K562 (cell line): ENCODE results near the gene MCM3.

ENCODE experiments used
- ARNT ChIP-seq, 2 experiments: fragments of 450-650 bp; IDR thresholded peaks; 2 replicates each; pipeline ENCODE4 v1.6.1; 2016; ENCODE audit warnings: mild to moderate bottlenecking in 1 of 2
- KDM5B ChIP-seq: fragments of 200-600 bp; sonication (generic); IDR thresholded peaks from 2 replicates; pipeline ENCODE4 v1.6.1; 2012; ENCODE audit warnings: low read depth, mild to moderate bottlenecking, moderate library complexity, low read length, control low read depth, inconsistent platforms; ENCODE audit not compliant: insufficient replicate concordance
- MYC ChIP-seq, 2 experiments: fragments of 250-450 bp in 1 of 2; sonication (Bioruptor Pico) in 1 of 2; IDR thresholded peaks; 2 replicates each; pipeline versions ENCODE4 v1.5.1 to v1.6.1; 2012 to 2021; ENCODE audit warnings: low read depth in 2 of 2, borderline replicate concordance in 1 of 2, improper control_type of control experiment in 1 of 2, low read length in 1 of 2, mild to moderate bottlenecking in 1 of 2, moderate library complexity in 1 of 2
- RCOR1 ChIP-seq, 2 experiments: IDR thresholded peaks; 2 replicates each; pipeline ENCODE4 v1.6.1; 2012; ENCODE audit warnings: low read depth in 2 of 2, low read length in 2 of 2, borderline replicate concordance in 1 of 2, improper control_type of control experiment in 1 of 2
- SAFB2 ChIP-seq: fragments of 200-400 bp; formaldehyde crosslinking; IDR thresholded peaks from 2 replicates; pipeline ENCODE4 v1.6.1; 2018; ENCODE audit warnings: borderline replicate concordance, low read length, low read depth, moderate library complexity; ENCODE audit not compliant: severe bottlenecking
- ZNF217 ChIP-seq: sonication (generic); formaldehyde crosslinking; IDR thresholded peaks from 2 replicates; pipeline ENCODE4 v1.8.0; 2022; ENCODE audit warnings: mild to moderate bottlenecking, missing genetic modification reagents

DNA sequence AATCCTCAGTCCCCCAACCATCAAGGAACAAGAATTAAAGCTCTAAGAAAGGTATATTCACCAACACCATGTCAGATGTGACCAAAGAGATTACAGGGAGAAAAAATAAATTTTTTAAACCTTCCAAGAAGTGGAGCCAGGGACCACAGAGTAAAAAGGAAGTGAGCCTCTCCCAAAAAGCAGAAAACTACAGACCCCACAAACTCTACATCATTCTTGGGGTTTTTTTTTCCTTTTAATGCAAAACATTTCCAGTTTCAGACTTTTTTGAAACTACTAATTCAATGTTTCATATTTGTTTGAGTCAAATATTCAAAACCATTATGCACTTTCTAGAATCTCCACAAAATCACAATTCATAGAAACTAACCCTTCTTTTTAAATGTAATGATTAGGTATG, 33.4 kb downstream of the MCM3 start:
- TF ChIP-seq MYC (IDR thresholded peaks at IDR 0.05; ENCODE audit: low read depth, low read length) (no peak), MYC (CRISPR knock-in tag; IDR thresholded peaks at IDR 0.05; ENCODE audit: borderline replicate concordance, low read depth) (no peak), ARNT (IDR thresholded peaks at IDR 0.05) (no peak), KDM5B (no peak), RCOR1 (IDR thresholded peaks at IDR 0.05; ENCODE audit: borderline replicate concordance in 1 of 2, low read depth in 2 of 2, low read length in 2 of 2) (no peak), ZNF217 (CRISPR knock-in tag) (no peak), SAFB2 (no peak)
